HEK293T (cell line): ENCODE measurements around the gene GOLPH3L.
A peak's percentile ranks its signal among the peaks of the same experiment; 100 is the strongest.

Experiments used
- BHLHE40 ChIP-seq: fragments of 450-650 bp; IDR thresholded peaks from 2 replicates; pipeline ENCODE4 v1.6.1; 2016; ENCODE audit warnings: mild to moderate bottlenecking, moderate library complexity, borderline replicate concordance
- ELF4 ChIP-seq: fragments of 450-650 bp; IDR thresholded peaks from 2 replicates; pipeline ENCODE4 v1.6.1; 2017; ENCODE audit warnings: antibody characterized with exemption
- FOXA1 ChIP-seq: fragments of 450-650 bp; IDR thresholded peaks from 2 replicates; pipeline ENCODE4 v1.6.1; 2016; ENCODE audit warnings: mild to moderate bottlenecking
- L3MBTL2 ChIP-seq: fragments of 450-650 bp; conservative IDR thresholded peaks from 2 replicates; pipeline ENCODE4 v1.6.1; 2016; ENCODE audit warnings: mild to moderate bottlenecking
- NFRKB ChIP-seq: fragments of 450-650 bp; IDR thresholded peaks from 2 replicates; pipeline ENCODE4 v1.6.1; 2016; ENCODE audit warnings: mild to moderate bottlenecking, moderate library complexity
- TF ChIP-seq, protein P1 (sequence below): fragments of 450-650 bp; IDR thresholded peaks from 2 replicates; pipeline ENCODE4 v1.6.1; 2016

DNA sequence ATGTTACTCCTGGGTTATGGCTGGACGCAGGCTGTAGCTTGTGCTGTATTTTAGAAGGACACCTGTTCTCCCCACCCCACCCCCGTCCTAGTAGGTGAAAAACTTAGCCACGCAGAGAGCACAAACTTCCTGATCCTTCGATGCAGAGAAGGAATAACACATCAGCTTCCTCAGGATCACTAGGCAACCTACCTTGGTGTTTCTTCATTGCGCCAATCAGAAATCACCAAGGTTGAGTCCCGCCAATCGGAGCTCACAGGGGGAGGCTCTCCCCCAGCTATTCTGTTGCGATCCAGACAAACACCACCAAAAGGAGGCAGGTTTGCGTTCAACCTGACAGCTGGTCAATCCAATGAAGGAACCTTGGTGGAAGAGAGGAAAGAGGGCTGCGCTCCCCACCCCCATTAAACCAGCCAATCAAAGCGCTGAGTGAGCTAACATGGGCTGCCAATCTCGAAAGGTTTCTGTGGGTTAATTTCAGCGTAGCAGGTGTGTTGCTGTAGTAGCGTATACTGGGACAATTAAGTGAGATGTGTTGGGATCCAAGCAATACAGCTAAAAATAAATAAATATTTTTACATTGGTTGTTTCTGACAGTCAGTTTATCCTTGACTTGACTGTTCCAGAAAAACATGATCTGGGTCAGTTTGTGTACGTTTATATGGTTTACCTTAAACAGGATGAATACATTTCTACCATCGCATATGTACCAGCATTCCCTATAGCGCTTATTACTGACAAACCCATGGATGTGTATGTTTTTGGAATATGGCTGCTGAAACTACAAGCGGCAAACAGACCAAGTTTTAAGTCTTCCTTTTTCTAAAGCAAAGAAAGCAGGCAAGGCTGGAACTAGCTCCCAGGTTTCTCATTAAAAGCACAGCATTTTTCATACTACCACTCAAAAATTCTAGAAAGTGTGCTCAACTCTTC, at the start of gene GOLPH3L:
- TF ChIP-seq NFRKB (no peak), ELF4 (peak; percentile 30; the same call in 1 of the 2 replicates), L3MBTL2 (0 out of 2 replicates have a peak, but pooled peaks have one; percentile 17), FOXA1 (no peak), BHLHE40 (no peak)
- TF ChIP-seq, protein P1, sequence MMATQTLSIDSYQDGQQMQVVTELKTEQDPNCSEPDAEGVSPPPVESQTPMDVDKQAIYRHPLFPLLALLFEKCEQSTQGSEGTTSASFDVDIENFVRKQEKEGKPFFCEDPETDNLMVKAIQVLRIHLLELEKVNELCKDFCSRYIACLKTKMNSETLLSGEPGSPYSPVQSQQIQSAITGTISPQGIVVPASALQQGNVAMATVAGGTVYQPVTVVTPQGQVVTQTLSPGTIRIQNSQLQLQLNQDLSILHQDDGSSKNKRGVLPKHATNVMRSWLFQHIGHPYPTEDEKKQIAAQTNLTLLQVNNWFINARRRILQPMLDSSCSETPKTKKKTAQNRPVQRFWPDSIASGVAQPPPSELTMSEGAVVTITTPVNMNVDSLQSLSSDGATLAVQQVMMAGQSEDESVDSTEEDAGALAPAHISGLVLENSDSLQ = peak; percentile 99
